ENCODE measurements around the gene SMIM23. TPM values are rescaled to one million over a fixed set of nuclear protein-coding genes. Genes with fewer than 3 reads are reported as not detected.
"Not testable (repeated sequence)": the region's sequence is repeated elsewhere in the genome, so short reads cannot be mapped to it uniquely, and the experiment has no call there.

Gene SMIM23
- polyA plus RNA-seq, 5 donors, result not detected

DNA sequence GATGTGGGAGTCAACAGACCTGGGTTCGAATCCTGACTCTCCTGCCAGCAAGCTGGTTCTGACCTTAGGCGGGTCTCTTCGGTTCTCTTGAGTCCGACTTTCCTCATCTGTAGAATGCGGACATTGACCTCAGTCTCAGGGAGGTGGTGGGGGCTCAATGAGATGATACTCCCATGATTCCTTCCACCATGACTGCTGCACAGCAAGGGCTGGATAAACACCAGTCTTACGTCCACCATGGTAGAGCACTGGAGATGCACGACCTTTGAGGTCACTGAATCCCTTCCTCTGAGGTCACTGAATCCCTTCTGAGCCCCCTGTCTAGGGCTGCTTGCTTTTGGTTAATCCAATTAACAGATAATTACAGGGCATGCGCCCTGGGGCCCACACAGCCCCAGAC, 12.5 kb upstream of the SMIM23 start:
- no peak for DNase-seq

- DNase-seq, result no peak
These were observed 11.2 kb upstream of the SMIM23 start for GRCh38 chr5:171774418-171774817.

GRCh38 chr5:171776213-171776612, 9.4 kb upstream of the SMIM23 start:
- DNase-seq, result no peak

- DNase-seq, result no peak
These were observed 8.6 kb upstream of the SMIM23 start for GRCh38 chr5:171776770-171777759.

DNA sequence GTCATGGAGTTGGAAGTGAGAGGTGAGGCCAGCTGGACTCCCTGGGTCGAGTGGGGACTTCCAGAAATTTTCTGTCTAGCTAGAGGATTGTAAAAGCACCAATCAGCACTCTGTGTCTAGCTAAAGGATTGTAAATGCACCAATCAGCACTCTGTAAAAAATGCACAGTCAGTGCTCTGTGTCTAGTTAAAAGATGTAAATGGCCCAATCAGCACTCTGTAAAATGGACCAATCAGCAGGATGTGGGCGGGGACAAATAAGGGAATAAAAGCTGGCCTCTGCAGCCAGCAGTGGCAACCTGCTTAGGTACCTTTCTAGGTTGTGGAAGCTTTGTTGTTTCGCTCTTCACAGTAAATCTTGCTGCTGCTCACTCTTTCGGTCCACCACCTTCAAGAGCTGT, 3.9 kb upstream of the SMIM23 start:
- not testable (repeated sequence) for DNase-seq

DNA sequence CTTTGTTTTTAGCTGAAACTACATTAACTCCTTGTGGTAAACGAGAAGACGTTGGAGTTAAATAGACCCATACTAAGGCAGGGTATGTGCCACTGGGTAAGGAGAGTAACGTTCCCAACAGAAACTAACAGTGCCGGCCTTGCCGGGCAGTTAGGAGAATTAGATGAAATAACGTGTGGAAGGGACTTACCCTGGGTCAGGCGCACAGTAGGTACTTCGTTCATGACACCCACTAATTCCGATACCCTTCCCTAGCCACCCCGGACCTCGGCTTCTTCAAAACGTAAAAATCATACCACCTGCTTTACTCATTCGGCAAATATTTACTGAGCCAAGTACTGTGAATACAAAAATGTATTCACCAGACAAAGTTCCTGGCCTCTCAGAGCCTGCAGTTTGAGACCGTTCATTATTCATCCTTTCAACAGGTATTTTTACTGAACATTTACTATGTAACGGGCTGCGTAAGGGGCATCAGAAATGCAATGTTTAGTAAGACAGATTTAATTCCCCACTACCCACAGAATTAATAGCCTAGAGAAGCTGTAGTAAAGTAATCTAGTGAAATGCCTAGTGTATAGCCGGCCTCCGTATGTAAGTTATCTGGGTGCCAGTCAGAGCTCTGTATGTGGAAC, 3.2 kb upstream of the SMIM23 start:
- DNase-seq, result no peak

- DNase-seq, result no peak
These were observed 2.6 kb upstream of the SMIM23 start for GRCh38 chr5:171783051-171783450.

DNA sequence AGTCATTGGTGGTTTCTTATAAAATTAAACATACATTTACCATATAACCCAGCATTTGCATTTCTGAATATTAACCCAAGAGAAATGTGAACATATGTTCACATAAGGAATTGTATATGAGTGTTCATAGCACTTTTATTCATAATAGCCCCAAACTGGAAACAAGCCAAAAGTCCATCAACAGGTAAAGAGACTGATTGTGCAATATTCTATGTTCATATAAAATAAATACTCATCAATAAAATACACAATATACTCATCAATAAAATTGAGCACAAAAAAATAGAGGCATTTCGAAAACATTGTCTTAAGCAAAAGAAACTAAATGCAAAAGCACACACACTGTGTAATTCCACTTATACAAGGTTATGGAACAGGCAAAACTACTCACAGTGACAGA, 3.7 kb downstream of the SMIM23 start:
- DNase-seq, result no peak

DNA sequence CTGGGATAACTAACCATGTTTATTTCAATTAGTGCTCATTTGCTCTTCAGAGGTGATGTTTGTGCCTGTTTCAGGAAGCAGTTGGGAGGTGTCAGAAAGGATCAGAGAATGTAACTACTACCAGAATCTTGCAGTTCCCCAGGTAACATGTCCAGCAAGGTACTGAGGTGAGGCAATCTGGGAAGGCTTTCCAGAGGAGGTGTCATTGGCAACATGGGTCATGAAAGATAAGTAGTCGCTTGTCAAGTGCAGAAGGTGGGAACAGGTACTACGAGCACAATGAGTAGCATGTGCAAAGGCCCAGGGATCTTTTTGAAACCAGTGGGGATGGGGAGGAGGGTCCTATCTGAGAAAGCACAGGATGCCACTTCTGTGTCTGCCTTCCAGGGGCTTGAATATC, 4.8 kb downstream of the SMIM23 start:
- DNase-seq, result no peak

DNA sequence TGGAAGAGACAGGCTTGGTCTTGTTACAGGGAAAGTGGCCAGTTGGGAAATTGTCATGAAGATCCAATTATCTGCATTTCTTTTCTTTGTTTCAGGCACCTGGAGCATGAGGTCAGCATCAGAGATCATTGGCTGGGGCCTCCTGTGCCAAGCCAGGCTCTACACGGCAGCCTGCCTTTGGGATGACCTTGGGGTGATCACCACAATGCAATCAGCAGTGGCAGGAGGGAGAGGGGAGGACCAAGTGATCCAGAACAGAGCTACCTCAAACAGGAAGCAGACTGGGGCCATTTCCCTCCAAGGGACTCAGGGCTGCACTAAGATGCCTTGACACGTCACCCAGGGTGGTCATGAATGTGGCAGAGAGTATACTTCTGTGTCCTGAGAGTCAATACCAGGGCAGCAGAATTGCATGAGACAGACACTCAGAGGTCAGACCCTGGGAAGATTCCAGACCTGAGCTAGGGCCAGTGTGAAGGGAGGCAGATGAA, 8.9 kb downstream of the SMIM23 start:
- no peak for DNase-seq

DNA sequence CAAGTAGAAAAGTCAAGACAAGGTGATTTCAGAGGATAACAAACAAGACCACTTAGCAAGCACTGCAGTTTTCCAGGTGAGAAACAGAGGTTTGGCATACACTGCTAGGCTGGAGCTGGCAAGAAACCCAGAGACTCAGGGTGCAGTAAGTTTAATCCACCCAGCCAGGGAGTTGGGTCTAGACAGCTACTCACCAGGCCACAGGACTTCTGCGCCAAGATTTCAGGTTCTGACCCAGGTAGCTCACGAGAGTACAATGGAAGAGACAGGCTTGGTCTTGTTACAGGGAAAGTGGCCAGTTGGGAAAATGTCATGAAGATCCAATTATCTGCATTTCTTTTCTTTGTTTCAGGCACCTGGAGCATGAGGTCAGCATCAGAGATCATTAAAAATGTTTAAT, 9.8 kb downstream of the SMIM23 start:
- no peak for DNase-seq

GRCh38 chr5:171796436-171796835, 10.8 kb downstream of the SMIM23 start:
- DNase-seq, result peak; percentile 83 to 90

- DNase-seq, result no peak
These were observed 11.9 kb downstream of the SMIM23 start for GRCh38 chr5:171797543-171797942.

- no peak for DNase-seq
These were observed 12.8 kb downstream of the SMIM23 start for GRCh38 chr5:171798418-171798817.

- no peak for DNase-seq
These were observed 16.2 kb downstream of the SMIM23 start for GRCh38 chr5:171801839-171802238.

- DNase-seq, result no peak
These were observed 20.1 kb downstream of the SMIM23 start for GRCh38 chr5:171805746-171806145.

- no peak for DNase-seq
These were observed 21.5 kb downstream of the SMIM23 start for GRCh38 chr5:171806976-171807747.

DNA sequence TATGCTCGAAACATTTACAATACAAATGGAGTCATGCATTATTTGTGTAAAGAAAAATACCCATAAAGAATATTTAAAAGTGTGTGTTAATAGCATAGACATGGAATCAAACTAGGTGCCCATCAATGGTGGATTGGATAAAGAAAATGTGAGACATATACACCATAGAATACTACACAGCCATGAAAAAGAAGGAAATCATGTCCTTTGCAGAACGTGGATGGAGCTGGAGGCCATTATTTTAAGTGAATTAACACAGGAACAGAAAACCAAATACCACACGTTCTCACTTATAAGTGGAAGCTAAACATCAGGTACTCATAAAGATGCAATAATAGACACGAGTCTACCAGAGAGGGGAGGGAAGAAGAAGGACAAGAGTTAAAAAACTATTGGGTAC, 22.8 kb downstream of the SMIM23 start:
- no peak for DNase-seq

- no peak for DNase-seq
These were observed 23.3 kb downstream of the SMIM23 start for GRCh38 chr5:171808951-171809350.

DNA sequence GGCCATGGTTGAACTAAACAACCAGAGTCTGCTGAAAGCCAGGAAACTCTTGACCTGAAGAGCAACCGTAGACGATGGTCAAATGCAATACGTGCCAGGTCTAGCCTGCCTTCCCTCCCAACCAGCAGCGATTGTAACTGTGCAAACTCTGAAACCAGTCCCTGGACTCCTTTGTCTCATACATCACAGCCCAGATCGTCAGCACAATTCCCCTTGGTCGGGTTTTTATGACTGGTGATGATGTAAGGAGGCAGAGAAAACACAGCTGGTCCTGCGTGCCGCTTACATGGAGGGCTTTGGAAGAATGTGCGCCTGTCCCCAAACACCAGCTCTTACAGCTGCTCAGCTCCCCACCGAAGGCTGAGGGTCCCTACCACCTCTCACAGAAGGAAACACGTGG, 24.6 kb downstream of the SMIM23 start:
- no peak for DNase-seq

GRCh38 chr5:171813270-171813669, 27.7 kb downstream of the SMIM23 start:
- no peak for DNase-seq

DNA sequence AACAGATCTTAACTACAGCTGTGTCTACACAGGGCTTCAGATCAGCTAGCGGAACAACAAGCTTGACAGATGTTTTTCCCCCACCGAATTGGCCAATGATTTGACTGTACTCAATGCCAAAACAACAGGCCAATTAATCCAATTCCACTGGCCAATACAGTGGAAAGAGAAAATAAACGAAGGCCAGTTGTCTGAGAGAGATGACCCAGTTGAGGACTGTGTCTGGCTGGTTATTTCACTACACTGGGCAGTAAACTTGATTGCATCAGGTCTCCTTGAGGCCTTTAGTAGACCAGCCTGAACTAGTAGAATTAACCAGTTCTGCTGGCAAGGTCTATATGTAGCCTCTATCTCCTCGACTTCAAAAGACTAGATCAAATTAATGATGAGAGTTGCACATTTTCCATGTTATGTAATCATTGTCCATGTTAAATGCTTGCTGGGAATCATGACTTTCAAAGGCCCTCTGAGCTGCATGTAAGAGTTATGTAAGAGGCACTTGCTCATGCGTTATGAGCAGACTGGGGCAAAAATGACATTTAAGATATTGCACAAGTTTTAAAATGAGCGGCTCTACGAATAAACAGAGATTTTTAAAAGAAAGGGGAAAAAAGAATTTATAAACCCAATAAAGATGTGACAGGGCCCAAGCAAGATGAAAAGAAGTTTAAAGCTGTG, 28.3 kb downstream of the SMIM23 start:
- DNase-seq, result no peak
